GM12873 (cell line): Measurements from ENCODE around the gene GPRASP2.

Experiments
- CTCF ChIP-seq: IDR thresholded peaks from 2 replicates; pipeline ENCODE4 v1.5.1; 2012; ENCODE audit warnings: low read depth, mild to moderate bottlenecking, moderate library complexity, low read length, control low read depth; ENCODE audit not compliant: insufficient read depth; ENCODE audit errors: missing control alignments

The GPRASP2 gene

GRCh38 chrX:102765809-102766208, 53.6 kb downstream of the GPRASP2 start:
- TF ChIP-seq CTCF = no peak

GRCh38 chrX:102767287-102767686, 55.0 kb downstream of the GPRASP2 start:
- no peak for TF ChIP-seq CTCF
